Measurements from ENCODE around the gene RAB22A. TPM values are rescaled to one million over a fixed set of nuclear protein-coding genes. Genes with fewer than 3 reads are reported as not detected.

The RAB22A gene
- polyA plus RNA-seq = 16.0 and 16.2 TPM in 2 replicates

GRCh38 chr20:58309591-58310290, at the start of gene RAB22A:
RAB22A (plus strand) TSS chr20:58309715; CDS start chr20:58309977, 262 bp downstream.

GRCh38 chr20:58388882-58389323, 79.4 kb downstream of the RAB22A start, which contains the start of gene VAPB:
VAPB (plus strand) TSS chr20:58389229; CDS start chr20:58389460, 231 bp downstream.

Other genes starting within 250 kb of the RAB22A start
- not detected in 2 replicates for gene ANKRD60, start 81.1 kb upstream of the RAB22A start, polyA plus RNA-seq
- 45.4 and 56.7 TPM in 2 replicates for gene VAPB, start 79.5 kb downstream of the RAB22A start, polyA plus RNA-seq
- gene APCDD1L, start 205.7 kb downstream of the RAB22A start, polyA plus RNA-seq = 0.27 and 0.95 TPM in 2 replicates

Data from Purkinje cell (primary cell).